HG03097 (cell line): Measurements from ENCODE around the gene PRAMEF5.
"Not testable (repeated sequence)": the region's sequence is repeated elsewhere in the genome, so short reads cannot be mapped to it uniquely, and the experiment has no call there.

Source experiments
- ATAC-seq: cut with Tn5 transposase; IDR thresholded peaks from one replicate; pipeline ENCODE4 v1.9.1; 2021; ENCODE audit not compliant: unreplicated experiment, low FRiP score

The PRAMEF5 gene

GRCh38 chr1:13265124-13265523, 11.1 kb downstream of the PRAMEF5 start:
- ATAC-seq = not testable (repeated sequence)

GRCh38 chr1:13277016-13277415, 23.0 kb downstream of the PRAMEF5 start:
- ATAC-seq = not testable (repeated sequence)

- ATAC-seq = not testable (repeated sequence)
Observed at GRCh38 chr1:13279617-13280016, 25.6 kb downstream of the PRAMEF5 start.

- ATAC-seq = not testable (repeated sequence)
Observed at GRCh38 chr1:13285037-13285436, 31.0 kb downstream of the PRAMEF5 start, which contains the start of gene PRAMEF8. Gene PRAMEF8, minus strand, starts transcription at chr1:13285137. Its CDS starts 1,046 bp downstream, at chr1:13284091.

- not testable (repeated sequence) for ATAC-seq
Observed at GRCh38 chr1:13289030-13289429, 35.0 kb downstream of the PRAMEF5 start.

GRCh38 chr1:13297216-13297931, 43.4 kb downstream of the PRAMEF5 start:
- not testable (repeated sequence) for ATAC-seq

DNA sequence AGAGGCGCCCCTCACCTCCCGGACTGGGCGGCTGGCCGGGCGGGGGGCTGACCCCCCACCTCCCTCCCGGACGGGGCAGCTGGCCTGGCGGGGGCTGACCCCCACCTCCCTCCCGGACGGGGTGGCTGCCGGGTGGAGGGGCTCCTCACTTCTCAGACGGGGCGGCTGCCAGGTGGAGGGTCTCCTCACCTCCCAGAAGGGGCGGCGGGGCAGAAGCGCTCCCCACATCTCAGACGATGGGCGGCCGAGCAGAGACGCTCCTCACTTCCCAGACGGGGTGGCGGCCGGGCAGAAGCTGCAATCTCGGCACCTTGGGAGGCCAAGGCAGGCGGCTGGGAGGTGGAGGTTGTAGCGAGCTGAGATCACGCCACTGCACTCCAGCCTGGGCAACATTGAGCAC, 44.7 kb downstream of the PRAMEF5 start:
- ATAC-seq = not testable (repeated sequence)

- ATAC-seq = not testable (repeated sequence)
Observed at GRCh38 chr1:13302197-13302596, 48.2 kb downstream of the PRAMEF5 start.

- ATAC-seq = not testable (repeated sequence)
Observed at GRCh38 chr1:13303239-13303638, 49.2 kb downstream of the PRAMEF5 start, which contains the start of gene PRAMEF33. Gene PRAMEF33, plus strand, starts transcription at chr1:13303539. Its CDS starts 2,416 bp downstream, at chr1:13305955.
